Measurements from ENCODE around the gene ITPKB. TPM values are rescaled to one million over a fixed set of nuclear protein-coding genes. Genes with fewer than 3 reads are reported as not detected.

Gene ITPKB
- total and polyA plus RNA-seq, 4 donors = 2.1 to 31.8 (median 11.7) TPM

- peak in 1 of 2 donors; percentile 32 for DNase-seq
- intact Hi-C loops (cut with DNase I) = loop anchor here in 1 of 2 donors (5.0 kb wide), 1 partner anchor 107 kb away; the partner anchor contains the start of gene ITPKB
- Histone ChIP-seq H3K9me3 (ENCODE audit: control insufficient read depth, low read length) (no peaks in the 10 kb centered on the region), H3K4me1 (ENCODE audit: control insufficient read depth in 1 of 2, insufficient read depth in 2 of 2, low read length in 2 of 2) (no peaks in the 10 kb centered on the region), H3K36me3 (ENCODE audit: control insufficient read depth in 1 of 2, insufficient read depth in 2 of 2, low read length in 1 of 2) (no peaks in the 10 kb centered on the region), H3K27ac (ENCODE audit: low read depth in 1 of 2, low read length in 2 of 2) (no peak overlapping the region), H3K4me3 (ENCODE audit: low read length in 2 of 2) (no peak overlapping the region), H3K27me3 (ENCODE audit: control insufficient read depth in 1 of 2, insufficient read depth in 2 of 2, low read length in 1 of 2) (no peaks in the 10 kb centered on the region)
- WGBS, 2 donors = 92 to 93% methylated on average over 6 of the region's 6 CpGs
- ATAC-seq (ENCODE audit: low FRiP score) = no peak
Measured at GRCh38 chr1:226629896-226630550, 109.1 kb downstream of the ITPKB start.

DNA sequence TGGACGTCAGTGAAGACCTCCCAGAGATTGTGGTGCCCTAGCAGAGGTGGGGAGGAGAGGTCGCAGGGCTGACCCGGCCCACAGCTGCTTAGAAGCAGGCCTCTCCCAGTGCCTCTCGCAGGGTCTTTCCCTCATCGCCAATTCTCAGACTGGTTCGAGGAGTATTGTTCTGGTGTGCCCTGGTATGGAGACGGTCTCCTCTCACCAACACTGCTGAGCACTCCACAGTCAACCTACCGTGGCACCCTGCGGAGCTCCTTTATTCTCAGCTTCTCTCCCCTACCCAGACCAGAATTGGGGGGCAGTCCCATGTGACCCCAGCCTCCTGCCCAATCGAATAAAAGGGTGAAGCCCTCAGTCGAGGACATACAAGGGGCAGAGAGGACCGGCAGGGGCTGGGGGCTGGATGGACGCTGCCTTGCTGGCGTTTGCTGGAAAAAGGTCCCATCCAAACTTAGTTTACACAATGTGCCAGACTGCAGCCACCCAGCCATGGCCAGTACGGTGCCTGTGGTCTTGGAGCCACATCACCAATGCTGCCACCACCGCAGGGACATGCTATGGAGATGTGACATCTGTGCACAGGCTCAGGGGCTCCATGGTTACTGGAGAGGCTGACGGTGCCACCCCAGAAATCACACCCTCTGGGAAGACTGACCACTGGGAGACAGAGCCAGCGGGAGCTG is 109.7 kb downstream of the ITPKB start:
- H3K36me3 ChIP-seq (ENCODE audit: control insufficient read depth in 1 of 2, insufficient read depth in 2 of 2, low read length in 1 of 2) = no peaks in the 10 kb centered on the region
- H3K4me1 ChIP-seq (ENCODE audit: control insufficient read depth in 1 of 2, insufficient read depth in 2 of 2, low read length in 2 of 2) = no peaks in the 10 kb centered on the region
- no peak overlapping the region for H3K27ac ChIP-seq (ENCODE audit: low read depth in 1 of 2, low read length in 2 of 2)
- no peaks in the 10 kb centered on the region for H3K9me3 ChIP-seq (ENCODE audit: control insufficient read depth, low read length)
- no peak overlapping the region for H3K4me3 ChIP-seq (ENCODE audit: low read length in 2 of 2)
- DNase-seq (peak; percentile 27 to 77), ATAC-seq (ENCODE audit: low FRiP score) (no peak)
- no peaks in the 10 kb centered on the region for H3K27me3 ChIP-seq (ENCODE audit: control insufficient read depth in 1 of 2, insufficient read depth in 2 of 2, low read length in 1 of 2)
- WGBS, 2 donors = 89 to 90% methylated on average over 18 of the region's 18 CpGs
- intact Hi-C loops (cut with DNase I) = no loop called here

GRCh38 chr1:226628612-226629155 is 110.4 kb downstream of the ITPKB start:
- Histone ChIP-seq H3K27me3 (ENCODE audit: control insufficient read depth in 1 of 2, insufficient read depth in 2 of 2, low read length in 1 of 2) (no peaks in the 10 kb centered on the region), H3K4me3 (ENCODE audit: low read length in 2 of 2) (no peak overlapping the region), H3K27ac (ENCODE audit: low read depth in 1 of 2, low read length in 2 of 2) (no peak overlapping the region), H3K36me3 (ENCODE audit: control insufficient read depth in 1 of 2, insufficient read depth in 2 of 2, low read length in 1 of 2) (no peaks in the 10 kb centered on the region), H3K9me3 (ENCODE audit: control insufficient read depth, low read length) (no peaks in the 10 kb centered on the region), H3K4me1 (ENCODE audit: control insufficient read depth in 1 of 2, insufficient read depth in 2 of 2, low read length in 2 of 2) (no peaks in the 10 kb centered on the region)
- 87 to 88% methylated on average over 10 of the region's 10 CpGs for WGBS, 2 donors
- peak; percentile 17 to 50 for DNase-seq
- ATAC-seq (ENCODE audit: low FRiP score) = no peak
- intact Hi-C loops (cut with DNase I) = no loop called here

GRCh38 chr1:226627924-226628611 is 111.0 kb downstream of the ITPKB start:
- intact Hi-C loops (cut with DNase I) = loop anchor here in 1 of 2 donors (2.0 kb wide), 1 partner anchor 201 kb away; no protein-coding TSS in a partner anchor
- H3K36me3 ChIP-seq (ENCODE audit: control insufficient read depth in 1 of 2, insufficient read depth in 2 of 2, low read length in 1 of 2) = no peaks in the 10 kb centered on the region
- H3K4me3 ChIP-seq (ENCODE audit: low read length in 2 of 2) = no peak overlapping the region
- no peak overlapping the region for H3K27ac ChIP-seq (ENCODE audit: low read depth in 1 of 2, low read length in 2 of 2)
- H3K27me3 ChIP-seq (ENCODE audit: control insufficient read depth in 1 of 2, insufficient read depth in 2 of 2, low read length in 1 of 2) = no peaks in the 10 kb centered on the region
- ATAC-seq (ENCODE audit: low FRiP score) (no peak), DNase-seq (peak; percentile 27 to 69)
- H3K9me3 ChIP-seq (ENCODE audit: control insufficient read depth, low read length) = no peaks in the 10 kb centered on the region
- 90 to 92% methylated on average over 11 of the region's 11 CpGs for WGBS, 2 donors
- H3K4me1 ChIP-seq (ENCODE audit: control insufficient read depth in 1 of 2, insufficient read depth in 2 of 2, low read length in 2 of 2) = no peaks in the 10 kb centered on the region

- no peaks in the 10 kb centered on the region for H3K27me3 ChIP-seq (ENCODE audit: control insufficient read depth in 1 of 2, insufficient read depth in 2 of 2, low read length in 1 of 2)
- no peak overlapping the region for H3K27ac ChIP-seq (ENCODE audit: low read depth in 1 of 2, low read length in 2 of 2)
- intact Hi-C loops (cut with DNase I) = loop anchor here in 1 of 2 donors (2.0 kb wide), 1 partner anchor 202 kb away; no protein-coding TSS in a partner anchor
- peak in 1 of 2 donors; percentile 32 for DNase-seq
- ATAC-seq (ENCODE audit: low FRiP score) = no peak
- H3K4me3 ChIP-seq (ENCODE audit: low read length in 2 of 2) = no peak overlapping the region
- H3K36me3 ChIP-seq (ENCODE audit: control insufficient read depth in 1 of 2, insufficient read depth in 2 of 2, low read length in 1 of 2) = no peaks in the 10 kb centered on the region
- WGBS, 2 donors = 68 to 69% methylated on average over 6 of the region's 6 CpGs
- H3K4me1 ChIP-seq (ENCODE audit: control insufficient read depth in 1 of 2, insufficient read depth in 2 of 2, low read length in 2 of 2) = no peaks in the 10 kb centered on the region
- H3K9me3 ChIP-seq (ENCODE audit: control insufficient read depth, low read length) = peaks cover 2% of the 10 kb centered on the region
Measured at GRCh38 chr1:226627050-226627755, 111.9 kb downstream of the ITPKB start.

- H3K4me3 ChIP-seq (ENCODE audit: low read length in 2 of 2) = no peak overlapping the region
- intact Hi-C loops (cut with DNase I) = loop anchor here in 1 of 2 donors (2.0 kb wide), 1 partner anchor 202 kb away; no protein-coding TSS in a partner anchor
- DNase-seq (peak; percentile 86 to 92), ATAC-seq (ENCODE audit: low FRiP score) (peak; percentile 94)
- 1 to 2% methylated on average over 11 of the region's 11 CpGs for WGBS, 2 donors
- no peaks in the 10 kb centered on the region for H3K4me1 ChIP-seq (ENCODE audit: control insufficient read depth in 1 of 2, insufficient read depth in 2 of 2, low read length in 2 of 2)
- no peaks in the 10 kb centered on the region for H3K36me3 ChIP-seq (ENCODE audit: control insufficient read depth in 1 of 2, insufficient read depth in 2 of 2, low read length in 1 of 2)
- peaks cover 2% of the 10 kb centered on the region for H3K9me3 ChIP-seq (ENCODE audit: control insufficient read depth, low read length)
- H3K27ac ChIP-seq (ENCODE audit: low read depth in 1 of 2, low read length in 2 of 2) = no peak overlapping the region
- no peaks in the 10 kb centered on the region for H3K27me3 ChIP-seq (ENCODE audit: control insufficient read depth in 1 of 2, insufficient read depth in 2 of 2, low read length in 1 of 2)
Measured at GRCh38 chr1:226626577-226626956, 112.5 kb downstream of the ITPKB start.

GRCh38 chr1:226625832-226626576 is 113.1 kb downstream of the ITPKB start:
- intact Hi-C loops (cut with DNase I) = loop anchor here in 1 of 2 donors (2.0 kb wide), 1 partner anchor 203 kb away; no protein-coding TSS in a partner anchor
- no peaks in the 10 kb centered on the region for H3K36me3 ChIP-seq (ENCODE audit: control insufficient read depth in 1 of 2, insufficient read depth in 2 of 2, low read length in 1 of 2)
- H3K4me3 ChIP-seq (ENCODE audit: low read length in 2 of 2) = no peak overlapping the region
- H3K4me1 ChIP-seq (ENCODE audit: control insufficient read depth in 1 of 2, insufficient read depth in 2 of 2, low read length in 2 of 2) = no peaks in the 10 kb centered on the region
- 77 to 78% methylated on average over 10 of the region's 10 CpGs for WGBS, 2 donors
- H3K9me3 ChIP-seq (ENCODE audit: control insufficient read depth, low read length) = peaks cover 2% of the 10 kb centered on the region
- H3K27me3 ChIP-seq (ENCODE audit: control insufficient read depth in 1 of 2, insufficient read depth in 2 of 2, low read length in 1 of 2) = no peaks in the 10 kb centered on the region
- DNase-seq = peak; percentile 38 to 55
- H3K27ac ChIP-seq (ENCODE audit: low read depth in 1 of 2, low read length in 2 of 2) = no peak overlapping the region
- ATAC-seq (ENCODE audit: low FRiP score) = peak; percentile 20
